GM12892 (cell line): Measurements from ENCODE around the gene POLR2F.

ENCODE experiments used
- POLR2A ChIP-seq: IDR thresholded peaks from 2 replicates; pipeline ENCODE4 v1.6.1; 2011; ENCODE audit warnings: low read depth, low read length, control low read depth
- TAF1 ChIP-seq: IDR thresholded peaks from 2 replicates; pipeline ENCODE4 v1.6.1; 2011; ENCODE audit warnings: low read depth, mild to moderate bottlenecking, control low read depth, low read length, borderline replicate concordance

GRCh38 chr22:37931893-37932389 lies 21.6 kb upstream of the POLR2F start:
- TF ChIP-seq POLR2A (no peak), TAF1 (no peak)
